GM23338 (cell line): ENCODE measurements around the gene ZNF550. TPM values are rescaled to one million over a fixed set of nuclear protein-coding genes. Genes with fewer than 3 reads are reported as not detected.

ENCODE experiments used
- ATAC-seq: fragments of 200-7000 bp; cut with Tn5 transposase; 3 replicates; pipeline ENCODE4 v1.9.1; 2020
- DNase-seq: peaks from one replicate; pipeline ENCODE4 v3.0.0-alpha.2; 2015; ENCODE audit warnings: low spot score
- H2AFZ ChIP-seq: fragments of 200-600 bp; sonication (generic); 2 replicates; pipeline ENCODE4 v1.8.0; 2016; ENCODE audit warnings: antibody characterized with exemption, mild to moderate bottlenecking, moderate library complexity
- H3F3A ChIP-seq: fragments of 200-600 bp; sonication (generic); replicated peaks from 2 replicates; pipeline ENCODE4 v1.8.0; 2017; ENCODE audit warnings: antibody characterized with exemption, mixed run types, low read depth
- H3K27ac ChIP-seq: fragments of 200-600 bp; sonication (generic); 2 replicates; pipeline ENCODE4 v1.6.1; 2016; ENCODE audit warnings: low read depth
- H3K27me3 ChIP-seq: fragments of 200-600 bp; sonication (generic); 2 replicates; pipeline ENCODE4 v1.8.0; 2016; ENCODE audit warnings: mild to moderate bottlenecking, mixed run types, moderate library complexity; ENCODE audit not compliant: insufficient read depth
- H3K36me3 ChIP-seq: fragments of 200-600 bp; sonication (generic); 2 replicates; pipeline ENCODE4 v1.8.0; 2016; ENCODE audit warnings: mild to moderate bottlenecking; ENCODE audit not compliant: insufficient read depth
- H3K4me1 ChIP-seq: fragments of 200-600 bp; sonication (generic); 2 replicates; pipeline ENCODE4 v1.8.0; 2016; ENCODE audit warnings: mild to moderate bottlenecking, moderate library complexity; ENCODE audit not compliant: insufficient read depth
- H3K4me2 ChIP-seq: fragments of 200-600 bp; sonication (generic); 2 replicates; pipeline ENCODE4 v1.7.1; 2017; ENCODE audit warnings: mixed run types
- H3K4me3 ChIP-seq: fragments of 200-600 bp; sonication (generic); 2 replicates; pipeline ENCODE4 v1.6.1; 2016; ENCODE audit warnings: mixed run types
- H3K79me2 ChIP-seq: fragments of 200-600 bp; sonication (generic); replicated peaks from 2 replicates; pipeline ENCODE4 v1.8.0; 2017; ENCODE audit warnings: mild to moderate bottlenecking; ENCODE audit not compliant: insufficient read depth
- H3K9me2 ChIP-seq: fragments of 200-600 bp; sonication (generic); 2 replicates; pipeline ENCODE4 v1.8.0; 2017; ENCODE audit not compliant: insufficient read depth
- H4K20me1 ChIP-seq: fragments of 200-600 bp; sonication (generic); replicated peaks from 2 replicates; pipeline ENCODE4 v1.8.0; 2017; ENCODE audit warnings: mild to moderate bottlenecking; ENCODE audit not compliant: insufficient read depth
- H3K27ac Mint-ChIP-seq: 2 replicates; pipeline ENCODE4 v1.8.0; 2020; ENCODE audit warnings: inconsistent platforms, mild to moderate bottlenecking, moderate library complexity, mixed read lengths
- H3K27me3 Mint-ChIP-seq: 3 replicates; pipeline ENCODE4 v1.8.0; 2022; ENCODE audit warnings: low read depth, mild to moderate bottlenecking, moderate library complexity, mixed read lengths, inconsistent platforms; ENCODE audit not compliant: insufficient read depth, poor library complexity
- H3K36me3 Mint-ChIP-seq: 3 replicates; pipeline ENCODE4 v1.8.0; 2021; ENCODE audit warnings: low read depth, mild to moderate bottlenecking, inconsistent platforms, moderate library complexity, mixed read lengths
- H3K4me1 Mint-ChIP-seq: 3 replicates; pipeline ENCODE4 v1.8.0; 2020; ENCODE audit warnings: mild to moderate bottlenecking, inconsistent platforms, mixed read lengths
- H3K4me3 Mint-ChIP-seq: 3 replicates; pipeline ENCODE4 v1.8.0; 2021; ENCODE audit warnings: moderate library complexity, mild to moderate bottlenecking, inconsistent platforms, mixed read lengths
- H3K9me3 Mint-ChIP-seq: 3 replicates; pipeline ENCODE4 v1.8.0; 2020; ENCODE audit warnings: moderate library complexity, mild to moderate bottlenecking, inconsistent platforms, mixed read lengths
- CREB1 ChIP-seq: fragments of 250-450 bp; sonication (Bioruptor Pico); IDR thresholded peaks from 2 replicates; pipeline ENCODE4 v1.5.0; 2020; ENCODE audit warnings: low read depth, mild to moderate bottlenecking, moderate library complexity
- CTCF ChIP-seq, 2 experiments: fragments of 200-600 bp in 1 of 2; sonication (generic) in 1 of 2; conservative IDR thresholded peaks; 2 replicates each; pipeline versions ENCODE4 v1.5.1 to v1.6.1; 2016 to 2017; ENCODE audit warnings: antibody characterized with exemption in 2 of 2, low read depth in 2 of 2, mild to moderate bottlenecking in 2 of 2, moderate library complexity in 1 of 2
- ETS1 ChIP-seq: IDR thresholded peaks from 2 replicates; pipeline ENCODE4 v1.6.1; 2016; ENCODE audit warnings: antibody characterized with exemption
- EZH2 ChIP-seq: fragments of 200-600 bp; sonication (generic); IDR thresholded peaks from one replicate; pipeline ENCODE4 v1.8.0; 2017; ENCODE audit warnings: antibody characterized with exemption, mild to moderate bottlenecking, low read depth; ENCODE audit not compliant: unreplicated experiment
- NANOG ChIP-seq: IDR thresholded peaks from 2 replicates; pipeline ENCODE4 v1.6.1; 2016; ENCODE audit warnings: antibody characterized with exemption, borderline replicate concordance
- POLR2AphosphoS5 ChIP-seq: IDR thresholded peaks from 2 replicates; pipeline ENCODE4 v1.6.1; 2016; ENCODE audit warnings: antibody characterized with exemption, low read depth
- REST ChIP-seq: IDR thresholded peaks from one replicate; pipeline ENCODE4 v1.6.1; 2018; ENCODE audit warnings: antibody characterized with exemption; ENCODE audit not compliant: unreplicated experiment
- STAT1 ChIP-seq: IDR thresholded peaks from one replicate; pipeline ENCODE4 v1.6.1; 2016; ENCODE audit warnings: antibody characterized with exemption; ENCODE audit not compliant: unreplicated experiment
- ZNF114 ChIP-seq: fragments of 250-450 bp; sonication (Bioruptor Pico); IDR thresholded peaks from 2 replicates; pipeline ENCODE4 v1.5.0; 2020; ENCODE audit warnings: mild to moderate bottlenecking, moderate library complexity
- ZNF331 ChIP-seq: fragments of 250-450 bp; sonication (Bioruptor Pico); IDR thresholded peaks from 2 replicates; pipeline ENCODE4 v1.5.0; 2020; ENCODE audit warnings: low read depth, mild to moderate bottlenecking, moderate library complexity
- polyA plus RNA-seq: library from polyadenylated mRNA; unstranded; fragments of >200 nt; fragmentation: Nextera tagmentation; extraction: Ambion mirVana; gene quantifications from 2 replicates; pipeline ENCODE4 v1.2.1, GENCODE V29; 2016
- total RNA-seq: library from RNA; depleted of rRNA; stranded (reverse); fragments of >200 nt; shearing (Covaris generic); gene quantifications from 2 replicates; pipeline ENCODE4 v1.2.3, GENCODE V29; 2014

The ZNF550 gene
- total and polyA plus RNA-seq, 2 experiments from 2014 or later, result 5.7 to 14.7 TPM

GRCh38 chr19:57599377-57599760, 39.7 kb upstream of the ZNF550 start:
- DNase-seq, result no peak
- Histone ChIP-seq H3K4me1 (no peaks in the 10 kb centered on the region), H4K20me1 (no peaks in the 10 kb centered on the region), H3K36me3 (no peaks in the 10 kb centered on the region), H3K27me3 (no peaks in the 10 kb centered on the region), H3K9me2 (0 out of 2 replicates have a peak, but pooled peaks cover 6% of the 10 kb centered on the region), H2AFZ (peak overlapping the region; percentile 97), H3F3A (no peaks in the 10 kb centered on the region), H3K4me3 (peak overlapping the region; percentile 96), H3K4me2 (peak overlapping the region; percentile 70), H3K27ac (no peak overlapping the region), H3K79me2 (peaks cover 16% of the 10 kb centered on the region; the same call in 1 of the 2 replicates)
- Mint-ChIP-seq H3K9me3 (peaks cover 3% of the 10 kb centered on the region; the same call in 2 of the 3 replicates), H3K4me1 (peaks cover 3% of the 10 kb centered on the region; the same call in 2 of the 3 replicates), H3K27ac (no peak overlapping the region), H3K36me3 (peaks cover 27% of the 10 kb centered on the region), H3K4me3 (peak overlapping the region; percentile 82), H3K27me3 (peaks cover 5% of the 10 kb centered on the region)
- ATAC-seq, result no peak
- TF ChIP-seq EZH2 (no peak), NANOG (no peak), REST (no peak), CTCF (conservative IDR thresholded peaks at IDR 0.05; ENCODE audit: low read depth in 2 of 2) (no peak), STAT1 (no peak)

- Histone ChIP-seq H3K4me1 (peaks cover 11% of the 10 kb centered on the region), H4K20me1 (peaks cover 12% of the 10 kb centered on the region), H3K79me2 (peaks cover 50% of the 10 kb centered on the region), H3K27ac (no peak overlapping the region), H3K4me3 (no peak overlapping the region), H3F3A (0 out of 2 replicates have a peak, but pooled peaks cover 6% of the 10 kb centered on the region), H2AFZ (no peak overlapping the region), H3K9me2 (peaks cover 8% of the 10 kb centered on the region; the same call in 1 of the 2 replicates), H3K36me3 (peaks cover 44% of the 10 kb centered on the region), H3K4me2 (no peak overlapping the region), H3K27me3 (no peaks in the 10 kb centered on the region)
- peaks cover 95% of the 10 kb centered on the region for H3K9me3 Mint-ChIP-seq
- peaks cover 11% of the 10 kb centered on the region for H3K27me3 Mint-ChIP-seq
- H3K36me3 Mint-ChIP-seq, result peaks cover 91% of the 10 kb centered on the region
- ATAC-seq (no peak), DNase-seq (no peak)
- peaks cover 7% of the 10 kb centered on the region for H3K4me1 Mint-ChIP-seq
- H3K27ac Mint-ChIP-seq, result no peak overlapping the region
- no peak overlapping the region for H3K4me3 Mint-ChIP-seq
- no peak for TF ChIP-seq ZNF114
- TF ChIP-seq POLR2AphosphoS5, result no peak
- TF ChIP-seq CTCF (conservative IDR thresholded peaks at IDR 0.05; ENCODE audit: low read depth in 2 of 2), result no peak
- TF ChIP-seq REST, result no peak
- TF ChIP-seq ETS1, result no peak
- no peak for TF ChIP-seq CREB1 (CRISPR knock-in tag)
- TF ChIP-seq ZNF331 (CRISPR knock-in tag), result no peak
These were observed 27.9 kb upstream of the ZNF550 start for GRCh38 chr19:57587529-57587928.
